Measurements from ENCODE around the gene UNC45A. TPM values are rescaled to one million over a fixed set of nuclear protein-coding genes. Genes with fewer than 3 reads are reported as not detected.
A peak's percentile ranks its signal among the peaks of the same experiment; 100 is the strongest.
"Not testable (repeated sequence)": the region's sequence is repeated elsewhere in the genome, so short reads cannot be mapped to it uniquely, and the experiment has no call there.

Gene UNC45A
- total RNA-seq, 1 donor from 2014 or later = 65.1 TPM

- TF ChIP-seq CTCF (IDR thresholded peaks at IDR 0.05; ENCODE audit: partially characterized antibody, unreplicated experiment) = no peak
- peaks cover 3% of the 10 kb centered on the region for H3K9me3 Mint-ChIP-seq (ENCODE audit: unreplicated experiment)
- no peak overlapping the region for H3K4me3 Mint-ChIP-seq (ENCODE audit: unreplicated experiment)
- no peak overlapping the region for H3K27ac Mint-ChIP-seq (ENCODE audit: unreplicated experiment)
- DNase-seq = no peak
- H3K36me3 Mint-ChIP-seq (ENCODE audit: unreplicated experiment) = no peaks in the 10 kb centered on the region
- peaks cover 8% of the 10 kb centered on the region for H3K4me1 Mint-ChIP-seq (ENCODE audit: low read depth, unreplicated experiment)
- peaks cover 12% of the 10 kb centered on the region for H3K27me3 Mint-ChIP-seq (ENCODE audit: unreplicated experiment)
Observed at GRCh38 chr15:90924375-90924774, 10.7 kb upstream of the UNC45A start.

- H3K27ac Mint-ChIP-seq (ENCODE audit: unreplicated experiment); H3K9me3 Mint-ChIP-seq (ENCODE audit: unreplicated experiment); H3K4me1 Mint-ChIP-seq (ENCODE audit: low read depth, unreplicated experiment); H3K36me3 Mint-ChIP-seq (ENCODE audit: unreplicated experiment); H3K4me3 Mint-ChIP-seq (ENCODE audit: unreplicated experiment); H3K27me3 Mint-ChIP-seq (ENCODE audit: unreplicated experiment); DNase-seq: not testable (repeated sequence)
Observed at GRCh38 chr15:90926766-90927165, 8.3 kb upstream of the UNC45A start.

GRCh38 chr15:90928106-90928505, 7.0 kb upstream of the UNC45A start:
- not testable (repeated sequence) for H3K27me3 Mint-ChIP-seq (ENCODE audit: unreplicated experiment); H3K9me3 Mint-ChIP-seq (ENCODE audit: unreplicated experiment); H3K27ac Mint-ChIP-seq (ENCODE audit: unreplicated experiment); DNase-seq; H3K4me3 Mint-ChIP-seq (ENCODE audit: unreplicated experiment); H3K36me3 Mint-ChIP-seq (ENCODE audit: unreplicated experiment)
- H3K4me1 Mint-ChIP-seq (ENCODE audit: low read depth, unreplicated experiment) = peaks cover 12% of the 10 kb centered on the region

GRCh38 chr15:90929246-90930019, 5.7 kb upstream of the UNC45A start:
- no peaks in the 10 kb centered on the region for H3K36me3 Mint-ChIP-seq (ENCODE audit: unreplicated experiment)

GRCh38 chr15:90930861-90931574, 4.1 kb upstream of the UNC45A start:
- Mint-ChIP-seq H3K4me3 (ENCODE audit: unreplicated experiment) (peak overlapping the region; percentile 91), H3K36me3 (ENCODE audit: unreplicated experiment) (no peaks in the 10 kb centered on the region), H3K9me3 (ENCODE audit: unreplicated experiment) (peaks cover 2% of the 10 kb centered on the region), H3K4me1 (ENCODE audit: low read depth, unreplicated experiment) (peaks cover 12% of the 10 kb centered on the region), H3K27me3 (ENCODE audit: unreplicated experiment) (peaks cover 5% of the 10 kb centered on the region), H3K27ac (ENCODE audit: unreplicated experiment) (peak overlapping the region; percentile 80)
- TF ChIP-seq CTCF (IDR thresholded peaks at IDR 0.05; ENCODE audit: partially characterized antibody, unreplicated experiment) = no peak
- no peak for DNase-seq

More at GRCh38 chr15:90929246-90930019, 5.7 kb upstream of the UNC45A start:
- no peak for DNase-seq
- H3K27ac Mint-ChIP-seq (ENCODE audit: unreplicated experiment) = no peak overlapping the region
- no peak overlapping the region for H3K4me3 Mint-ChIP-seq (ENCODE audit: unreplicated experiment)
- H3K27me3 Mint-ChIP-seq (ENCODE audit: unreplicated experiment) = peaks cover 6% of the 10 kb centered on the region
- peaks cover 2% of the 10 kb centered on the region for H3K9me3 Mint-ChIP-seq (ENCODE audit: unreplicated experiment)
- TF ChIP-seq CTCF (IDR thresholded peaks at IDR 0.05; ENCODE audit: partially characterized antibody, unreplicated experiment) = no peak
- peaks cover 11% of the 10 kb centered on the region for H3K4me1 Mint-ChIP-seq (ENCODE audit: low read depth, unreplicated experiment)

GRCh38 chr15:90931575-90931827, 3.6 kb upstream of the UNC45A start:
- DNase-seq = no peak
- TF ChIP-seq CTCF (IDR thresholded peaks at IDR 0.05; ENCODE audit: partially characterized antibody, unreplicated experiment) = no peak
- Mint-ChIP-seq H3K36me3 (ENCODE audit: unreplicated experiment) (no peaks in the 10 kb centered on the region), H3K27me3 (ENCODE audit: unreplicated experiment) (peaks cover 8% of the 10 kb centered on the region), H3K27ac (ENCODE audit: unreplicated experiment) (peak overlapping the region; percentile 80), H3K4me1 (ENCODE audit: low read depth, unreplicated experiment) (peaks cover 17% of the 10 kb centered on the region), H3K4me3 (ENCODE audit: unreplicated experiment) (peak overlapping the region; percentile 91), H3K9me3 (ENCODE audit: unreplicated experiment) (peaks cover 2% of the 10 kb centered on the region)
